Activated CD4-positive, CD25-positive, alpha-beta regulatory T cell (primary cell): ENCODE measurements around the gene NOSIP.

ENCODE experiments used
- DNase-seq, 4 experiments: peaks; one replicate each; lab custom pipeline; 2025; lab: John Stamatoyannopoulos, UW

NOSIP gene

DNA sequence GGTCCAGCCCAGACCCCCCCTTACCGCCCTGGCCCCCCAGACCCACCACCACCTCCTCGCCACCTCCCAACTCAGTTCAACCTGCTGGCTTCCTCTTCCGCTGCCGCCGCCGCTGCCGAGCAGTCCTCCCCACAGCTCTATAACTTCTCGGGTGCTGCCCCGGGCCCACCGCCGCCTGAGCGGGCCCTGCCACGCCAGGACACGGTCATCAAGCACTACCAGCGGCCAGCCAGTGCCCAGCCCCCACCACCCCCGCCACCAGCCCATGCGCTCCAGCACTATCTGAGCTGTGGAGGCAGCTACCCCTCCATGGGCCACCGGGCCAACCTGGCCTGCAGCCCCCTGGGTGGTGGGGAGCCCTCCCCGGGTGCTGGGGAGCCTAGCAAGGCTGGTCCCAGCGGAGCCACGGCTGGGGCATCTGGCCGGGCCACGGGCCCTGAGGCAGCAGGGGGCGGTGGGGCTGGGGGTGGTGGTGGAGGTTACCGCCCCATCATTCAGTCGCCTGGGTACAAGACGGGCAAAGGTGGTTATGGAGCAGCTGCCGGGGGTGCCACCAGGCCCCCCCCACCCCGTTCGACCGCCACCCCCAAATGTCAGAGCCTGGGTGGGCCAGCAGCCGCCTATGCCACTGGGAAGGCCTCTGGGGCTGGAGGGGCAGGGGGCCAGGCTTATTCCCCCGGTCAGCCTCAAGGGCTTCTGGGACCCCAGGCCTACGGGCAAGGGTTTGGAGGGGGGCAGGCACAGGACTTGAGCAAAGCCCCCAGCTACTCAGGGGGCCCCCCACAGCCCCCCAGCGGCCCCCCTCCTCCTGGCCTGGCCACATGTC lies 14.8 kb upstream of the NOSIP start:
- no peak for DNase-seq

DNA sequence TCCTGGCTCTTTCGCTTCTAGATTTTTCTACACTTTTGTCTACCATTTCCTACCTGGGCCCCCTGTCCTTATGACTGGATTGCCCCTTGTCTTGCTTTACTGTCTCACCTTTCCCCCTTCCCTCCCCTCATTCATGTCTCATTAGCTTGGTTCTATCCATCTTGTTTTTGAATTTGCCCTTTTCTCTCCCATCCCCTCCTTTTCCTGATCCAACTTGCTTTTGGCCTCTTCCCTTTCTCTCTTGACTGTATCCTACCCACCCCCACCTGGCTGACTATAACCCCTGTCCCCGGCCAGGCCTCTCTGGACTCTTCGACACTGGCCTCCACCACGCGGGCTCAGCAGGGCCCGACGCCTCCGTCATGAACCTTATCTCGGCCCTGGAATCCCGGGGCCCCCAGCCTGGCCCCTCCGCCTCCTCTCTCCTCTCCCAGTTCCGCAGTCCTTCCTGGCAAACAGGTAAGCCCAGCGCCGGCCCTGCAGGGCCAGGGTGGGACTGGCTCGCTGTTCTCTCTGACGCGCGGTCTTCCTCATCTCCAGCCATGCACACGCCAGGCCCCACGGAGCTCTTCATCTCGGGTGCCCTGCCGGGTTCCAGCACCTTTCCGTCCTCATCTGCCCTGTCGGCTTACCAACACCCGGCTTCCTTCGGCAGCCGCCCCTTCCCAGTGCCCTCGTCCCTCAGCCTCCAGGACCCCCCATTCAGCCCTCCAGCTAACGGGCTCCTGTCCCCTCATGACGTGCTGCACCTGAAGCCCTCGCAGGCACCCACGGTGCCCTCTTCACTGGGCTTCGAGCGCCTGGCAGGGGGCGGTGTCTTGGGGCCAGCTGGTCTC lies 14.0 kb upstream of the NOSIP start:
- DNase-seq, result no peak

- peak; percentile 82 to 87 (median 84) for DNase-seq
Observed at GRCh38 chr19:49593233-49594113, 13.1 kb upstream of the NOSIP start.

GRCh38 chr19:49592486-49593232 lies 12.3 kb upstream of the NOSIP start:
- DNase-seq, result no peak

GRCh38 chr19:49591731-49592485 lies 11.6 kb upstream of the NOSIP start:
- DNase-seq, result no peak

- DNase-seq, result peak; percentile 42 to 64 (median 60)
Observed at GRCh38 chr19:49590971-49591730, 10.8 kb upstream of the NOSIP start, which contains the start of gene PRR12. Gene PRR12, plus strand, starts transcription at chr19:49591182. Its CDS starts 473 bp downstream, at chr19:49591655.

DNA sequence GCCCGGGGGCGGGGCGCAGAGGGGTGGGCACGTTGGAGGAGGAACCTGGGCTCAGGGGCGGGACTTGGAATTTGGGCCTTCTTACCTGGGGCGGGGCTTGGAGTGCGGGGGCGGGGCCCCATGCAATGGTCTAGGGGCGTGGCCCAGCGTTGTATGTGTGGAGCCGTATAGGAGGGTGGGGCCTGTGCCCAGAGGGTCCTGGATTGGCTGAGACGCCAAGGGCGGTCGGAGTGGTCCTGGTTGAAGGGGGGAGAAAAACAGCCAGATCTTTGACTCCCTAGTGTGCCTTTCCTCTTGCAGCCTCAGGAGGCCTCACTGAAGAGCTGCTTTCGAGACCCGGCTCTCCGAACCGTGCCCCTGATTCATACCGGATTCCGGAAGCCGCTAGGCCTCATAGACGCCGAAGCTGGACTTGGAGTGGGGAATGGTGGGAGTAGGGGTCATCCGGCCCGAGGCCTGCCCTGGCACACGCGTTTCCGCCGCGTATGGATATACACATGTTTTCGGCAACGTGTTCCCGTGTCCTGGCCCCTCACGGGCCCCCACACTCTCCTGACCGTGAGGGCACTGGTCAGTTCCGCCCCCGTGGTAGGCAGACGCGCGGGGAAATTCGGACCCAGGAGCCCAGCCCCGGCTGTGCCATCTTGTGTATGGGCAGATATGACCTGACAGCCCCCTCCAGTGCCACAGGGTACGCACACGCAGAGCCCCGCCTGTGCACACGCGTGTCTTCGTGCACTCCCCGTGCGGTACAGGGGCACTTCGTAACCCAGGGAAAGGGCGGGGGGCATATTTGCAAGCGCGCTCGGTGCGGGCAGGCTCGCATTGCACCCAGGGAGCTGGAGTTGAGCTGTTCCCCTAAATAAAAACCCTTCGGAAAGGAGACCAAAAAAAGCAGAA lies 10.0 kb upstream of the NOSIP start:
- peak; percentile 73 to 87 (median 79) for DNase-seq

GRCh38 chr19:49589502-49589905 lies 9.1 kb upstream of the NOSIP start:
- DNase-seq, result no peak

GRCh38 chr19:49588365-49589122 lies 8.2 kb upstream of the NOSIP start:
- no peak for DNase-seq

DNA sequence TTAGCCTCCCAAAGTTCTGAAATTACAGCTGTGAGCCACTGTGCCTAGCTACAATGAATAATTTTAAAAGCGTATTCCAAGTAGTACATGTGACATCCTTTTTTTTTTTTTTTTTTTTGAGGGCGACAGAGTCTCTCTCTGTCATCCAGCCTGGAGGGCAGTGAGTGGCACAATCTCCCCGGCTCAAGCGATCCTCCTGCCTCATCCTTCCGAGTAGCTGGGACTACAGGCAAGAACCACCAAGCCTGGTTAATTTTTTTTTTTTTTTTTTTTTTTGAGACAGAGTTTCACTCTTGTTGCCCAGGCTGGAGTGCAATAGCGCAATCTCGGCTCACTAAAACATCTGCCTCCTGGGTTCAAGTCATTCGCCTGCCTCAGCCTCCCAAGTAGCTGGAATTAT lies 6.9 kb upstream of the NOSIP start:
- no peak for DNase-seq

GRCh38 chr19:49585023-49585422 lies 4.7 kb upstream of the NOSIP start:
- DNase-seq, result no peak

GRCh38 chr19:49583239-49583638 lies 2.9 kb upstream of the NOSIP start:
- no peak for DNase-seq

- DNase-seq, result no peak
Observed at GRCh38 chr19:49581007-49581508, 702 bp upstream of the NOSIP start, which contains the start of gene PRRG2. Gene PRRG2, plus strand, starts transcription at chr19:49581316. Its CDS starts 1,904 bp downstream, at chr19:49583220.

DNA sequence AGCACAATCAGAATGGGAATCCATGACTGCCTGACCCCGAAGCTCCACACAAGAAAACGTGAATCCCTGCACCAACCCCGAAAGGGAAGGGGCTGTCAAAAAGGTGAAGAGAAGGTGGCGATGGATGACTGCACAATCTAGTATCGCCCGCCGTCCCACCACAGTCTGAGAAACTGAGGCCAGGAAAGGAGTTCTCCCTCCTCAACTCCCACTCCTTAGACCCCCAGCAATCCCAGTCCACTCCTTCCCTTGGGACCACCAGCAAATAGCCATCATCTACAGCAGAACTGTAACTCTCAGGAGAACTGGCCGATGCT lies 451 bp downstream of the NOSIP start:
- no peak for DNase-seq

DNA sequence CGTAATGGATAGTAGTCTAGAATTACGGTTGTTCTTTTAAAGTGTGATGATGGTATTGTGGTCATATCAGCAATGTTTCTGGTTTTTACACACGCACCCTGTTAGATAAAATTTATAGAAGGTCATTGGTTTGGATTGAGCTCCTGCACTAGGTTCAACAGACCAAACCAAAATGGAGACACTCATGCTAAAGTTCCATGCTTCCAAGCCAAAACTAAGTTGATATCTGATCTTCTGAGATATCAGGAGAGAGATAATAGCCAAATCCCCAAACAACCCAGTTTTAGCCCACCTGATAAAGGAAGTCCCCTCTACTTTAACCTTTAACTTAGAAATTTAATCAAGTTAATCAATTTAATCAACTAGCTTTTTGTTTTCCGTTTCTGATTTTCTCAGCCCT lies 1.2 kb downstream of the NOSIP start:
- no peak for DNase-seq

- DNase-seq, result no peak
Observed at GRCh38 chr19:49574206-49574755, 6.1 kb downstream of the NOSIP start.

GRCh38 chr19:49573425-49573824 lies 6.9 kb downstream of the NOSIP start:
- DNase-seq, result no peak
